CD4-positive, alpha-beta memory T cell (primary cell): ENCODE data around the gene F2R. TPM values are rescaled to one million over a fixed set of nuclear protein-coding genes. Genes with fewer than 3 reads are reported as not detected.

Experiments used
- CTCF ChIA-PET: fragments of 350-600 bp; sonication (Branson Sonifier 250); formaldehyde crosslinking; loops from one replicate; lab custom pipeline; 2021; ENCODE audit warnings: inconsistent platforms; ENCODE audit not compliant: partially characterized antibody; lab: Charles Lee
- POLR2A ChIA-PET: fragments of 350-600 bp; sonication (Branson Sonifier 250); formaldehyde crosslinking; loops from one replicate; lab custom pipeline; 2021; ENCODE audit not compliant: partially characterized antibody; lab: Charles Lee
- DNase-seq, 5 donors: peaks; one replicate each; pipeline versions ENCODE4 v3.0.0 to v3.0.0-alpha.2; 2020 to 2022; ENCODE audit warnings: mixed read lengths in 1 of 5
- H3K27ac ChIP-seq: one replicate; pipeline ENCODE4 v1.7.0; 2013; ENCODE audit warnings: low read depth, low read length
- H3K27me3 ChIP-seq: 2 replicates; pipeline ENCODE4 v1.7.0; 2013; ENCODE audit warnings: mild to moderate bottlenecking, low read length, moderate library complexity; ENCODE audit not compliant: insufficient read depth
- H3K36me3 ChIP-seq: 2 replicates; pipeline ENCODE4 v1.7.0; 2013; ENCODE audit warnings: mild to moderate bottlenecking, low read length, moderate library complexity; ENCODE audit not compliant: insufficient read depth
- H3K4me1 ChIP-seq: 2 replicates; pipeline ENCODE4 v1.7.0; 2013; ENCODE audit warnings: mild to moderate bottlenecking, low read length, moderate library complexity; ENCODE audit not compliant: insufficient read depth
- H3K4me3 ChIP-seq, 2 donors: one replicate each; pipeline ENCODE4 v1.7.0; 2013; ENCODE audit warnings: low read length in 2 of 2, mild to moderate bottlenecking in 1 of 2
- H3K9me3 ChIP-seq, 2 donors: one replicate each; pipeline ENCODE4 v1.7.0; 2013; ENCODE audit warnings: low read length in 2 of 2, control low read depth in 1 of 2; ENCODE audit not compliant: control insufficient read depth in 1 of 2
- H3K27ac Mint-ChIP-seq, 7 donors: one replicate each; pipeline ENCODE4 v1.8.0; 2020 to 2021; ENCODE audit warnings: mixed read lengths in 7 of 7, mild to moderate bottlenecking in 6 of 7, inconsistent platforms in 3 of 7, moderate library complexity in 3 of 7
- H3K27me3 Mint-ChIP-seq, 2 donors: one replicate each; pipeline ENCODE4 v1.8.0; 2020 to 2021; ENCODE audit warnings: mixed read lengths in 2 of 2
- H3K36me3 Mint-ChIP-seq, 2 donors: one replicate each; pipeline ENCODE4 v1.8.0; 2020 to 2021; ENCODE audit warnings: mixed read lengths in 2 of 2, inconsistent platforms in 1 of 2, mild to moderate bottlenecking in 1 of 2
- H3K4me1 Mint-ChIP-seq, 4 donors: one replicate each; pipeline ENCODE4 v1.8.0; 2020 to 2021; ENCODE audit warnings: mixed read lengths in 4 of 4, mild to moderate bottlenecking in 1 of 4
- H3K4me3 Mint-ChIP-seq, 8 donors: one replicate each; pipeline ENCODE4 v1.8.0; 2020 to 2021; ENCODE audit warnings: mixed read lengths in 8 of 8, mild to moderate bottlenecking in 7 of 8, moderate library complexity in 6 of 8, inconsistent platforms in 3 of 8
- H3K9me3 Mint-ChIP-seq, 8 donors: one replicate each; pipeline ENCODE4 v1.8.0; 2020 to 2021; ENCODE audit warnings: mixed read lengths in 8 of 8, mild to moderate bottlenecking in 5 of 8, inconsistent platforms in 3 of 8, moderate library complexity in 1 of 8
- intact Hi-C: fragments of 100-400 bp; cut with micrococcal nuclease; formaldehyde crosslinking; loops from one replicate; pipeline ENCODE4 v1.15.1; 2023
- polyA plus RNA-seq, 2 donors: library from polyadenylated mRNA; unstranded; fragments of 300-500 nt; fragmentation: Illumina TruSeq; gene quantifications; one replicate each; pipeline ENCODE4 v1.2.3, GENCODE V29; 2021
- total RNA-seq, 2 experiments: library from RNA; stranded (reverse); gene quantifications; one replicate each; pipeline ENCODE4 v1.2.3, GENCODE V29; 2021

F2R gene
- total and polyA plus RNA-seq, 4 experiments from 2014 or later = 6.7 to 14.6 (median 10.7) TPM

DNA sequence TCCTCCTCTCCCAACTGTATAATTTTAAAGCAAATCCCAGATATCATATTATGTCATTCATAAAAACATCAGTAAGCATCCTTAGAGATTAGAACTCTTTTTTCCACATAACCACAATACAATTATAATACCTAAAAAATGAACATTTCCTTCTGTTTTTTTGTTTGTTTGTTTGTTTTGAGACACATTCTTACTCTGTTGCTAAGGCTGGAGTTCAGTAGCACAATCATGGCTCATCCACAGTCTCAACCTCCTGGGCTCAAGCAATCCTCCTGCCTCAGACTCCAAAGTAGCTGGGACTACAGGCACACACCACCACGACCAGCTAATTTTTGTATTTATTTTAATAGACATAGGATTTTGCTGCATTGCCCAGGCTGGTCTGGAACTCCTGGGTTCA, 8.0 kb downstream of the F2R start:
- no peak overlapping the region for H3K4me3 ChIP-seq
- no peaks in the 10 kb centered on the region for H3K9me3 ChIP-seq
- peaks cover 4% of the 10 kb centered on the region for H3K4me1 ChIP-seq
- DNase-seq = no peak
- ChIA-PET CTCF (interaction anchor here (2.8 to 3.3 kb wide), 2 partner anchors 14 to 50 kb away, joined by 13 to 16 read pairs; no protein-coding TSS in a partner anchor), POLR2A (interaction anchor here (0.7 to 3.9 kb wide), 2 partner anchors 9 to 14 kb away, joined by 3 to 19 read pairs; no protein-coding TSS in a partner anchor)
- H3K27me3 Mint-ChIP-seq = no peaks in the 10 kb centered on the region
- H3K27ac ChIP-seq = no peak overlapping the region
- intact Hi-C loops = no loop called here
- no peak overlapping the region for H3K4me3 Mint-ChIP-seq
- H3K9me3 Mint-ChIP-seq = peaks cover 0 to 5% (median 0%) of the 10 kb centered on the region in 8 donors
- no peaks in the 10 kb centered on the region for H3K36me3 ChIP-seq
- H3K36me3 Mint-ChIP-seq = no peaks in the 10 kb centered on the region
- H3K27me3 ChIP-seq = no peaks in the 10 kb centered on the region
- H3K4me1 Mint-ChIP-seq = peaks cover 6 to 12% (median 6%) of the 10 kb centered on the region in 4 donors
- H3K27ac Mint-ChIP-seq = peak overlapping the region in 3 of 7 donors; percentile 1 to 59 (median 48)

GRCh38 chr5:76724871-76725270, 8.9 kb downstream of the F2R start:
- H3K4me3 ChIP-seq = no peak overlapping the region

DNA sequence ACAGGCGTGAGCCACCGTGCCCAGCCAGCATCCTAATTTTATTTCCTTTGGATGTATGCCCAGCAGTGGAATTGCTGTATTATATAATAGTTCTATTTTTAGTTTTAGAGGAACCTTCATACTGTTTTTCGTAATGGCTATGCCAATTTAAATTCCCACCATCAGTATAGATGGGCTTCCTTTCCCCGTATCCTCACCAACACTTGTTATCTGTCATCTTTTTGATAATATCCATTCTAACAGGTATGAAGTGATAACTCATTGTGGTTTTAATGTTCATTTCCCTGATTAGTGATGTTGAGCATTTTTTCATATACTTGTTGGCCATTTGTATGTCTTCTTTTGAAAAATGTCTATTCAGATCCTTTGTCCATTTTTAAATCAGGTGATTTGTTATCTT, 13.0 kb downstream of the F2R start:
- Mint-ChIP-seq H3K27me3 (no peaks in the 10 kb centered on the region), H3K36me3 (peaks cover 1 to 16% of the 10 kb centered on the region in 2 donors), H3K27ac (no peak overlapping the region), H3K4me3 (no peak overlapping the region), H3K9me3 (peaks cover 0 to 26% (median 18%) of the 10 kb centered on the region in 8 donors), H3K4me1 (peaks cover 16 to 25% (median 19%) of the 10 kb centered on the region in 4 donors)
- no peaks in the 10 kb centered on the region for H3K36me3 ChIP-seq
- no peak for DNase-seq
- ChIA-PET CTCF (no interaction called here), POLR2A (interaction anchor here (1.0 kb wide), 1 partner anchor 46 kb away, joined by 3 read pairs; no protein-coding TSS in a partner anchor)
- no peaks in the 10 kb centered on the region for H3K27me3 ChIP-seq
- peaks cover 25% of the 10 kb centered on the region for H3K4me1 ChIP-seq
- no peak overlapping the region for H3K4me3 ChIP-seq
- intact Hi-C loops = no loop called here
- no peak overlapping the region for H3K27ac ChIP-seq
- peaks cover 0 to 5% of the 10 kb centered on the region in 2 donors for H3K9me3 ChIP-seq

More at GRCh38 chr5:76724871-76725270, 8.9 kb downstream of the F2R start:
- no peak overlapping the region for H3K27ac ChIP-seq
- H3K27ac Mint-ChIP-seq = no peak overlapping the region
- H3K4me3 Mint-ChIP-seq = no peak overlapping the region
- H3K4me1 ChIP-seq = peaks cover 4% of the 10 kb centered on the region
- CTCF ChIA-PET = no interaction called here
- H3K27me3 Mint-ChIP-seq = no peaks in the 10 kb centered on the region
- H3K9me3 Mint-ChIP-seq = peaks cover 0 to 15% (median 10%) of the 10 kb centered on the region in 8 donors
- H3K36me3 ChIP-seq = no peaks in the 10 kb centered on the region
- intact Hi-C loops = no loop called here
- H3K4me1 Mint-ChIP-seq = peaks cover 6 to 12% (median 6%) of the 10 kb centered on the region in 4 donors
- H3K9me3 ChIP-seq = peaks cover 0 to 4% of the 10 kb centered on the region in 2 donors
- H3K36me3 Mint-ChIP-seq = peaks cover 0 to 9% of the 10 kb centered on the region in 2 donors
- DNase-seq = no peak
- no peaks in the 10 kb centered on the region for H3K27me3 ChIP-seq
- POLR2A ChIA-PET = no interaction called here

GRCh38 chr5:76729373-76730290, 13.7 kb downstream of the F2R start:
- Mint-ChIP-seq H3K27me3 (no peaks in the 10 kb centered on the region), H3K4me3 (no peak overlapping the region), H3K9me3 (peaks cover 0 to 26% (median 18%) of the 10 kb centered on the region in 8 donors), H3K27ac (peak overlapping the region in 2 of 7 donors; percentile 18 to 61), H3K36me3 (peaks cover 1 to 16% of the 10 kb centered on the region in 2 donors), H3K4me1 (peaks cover 14 to 24% (median 21%) of the 10 kb centered on the region in 4 donors)
- H3K27me3 ChIP-seq = no peaks in the 10 kb centered on the region
- no peak overlapping the region for H3K27ac ChIP-seq
- peaks cover 26% of the 10 kb centered on the region for H3K4me1 ChIP-seq
- no peak overlapping the region for H3K4me3 ChIP-seq
- H3K9me3 ChIP-seq = peaks cover 0 to 5% of the 10 kb centered on the region in 2 donors
- H3K36me3 ChIP-seq = no peaks in the 10 kb centered on the region
- POLR2A ChIA-PET = interaction anchor here (1.0 kb wide), 1 partner anchor 45 kb away, joined by 3 read pairs; no protein-coding TSS in a partner anchor
- intact Hi-C loops = loop anchor here (10.0 kb wide), 2 partner anchors 305 to 325 kb away; partner anchors contain the start of genes AGGF1 and IQGAP2
- DNase-seq = no peak
- CTCF ChIA-PET = no interaction called here

DNA sequence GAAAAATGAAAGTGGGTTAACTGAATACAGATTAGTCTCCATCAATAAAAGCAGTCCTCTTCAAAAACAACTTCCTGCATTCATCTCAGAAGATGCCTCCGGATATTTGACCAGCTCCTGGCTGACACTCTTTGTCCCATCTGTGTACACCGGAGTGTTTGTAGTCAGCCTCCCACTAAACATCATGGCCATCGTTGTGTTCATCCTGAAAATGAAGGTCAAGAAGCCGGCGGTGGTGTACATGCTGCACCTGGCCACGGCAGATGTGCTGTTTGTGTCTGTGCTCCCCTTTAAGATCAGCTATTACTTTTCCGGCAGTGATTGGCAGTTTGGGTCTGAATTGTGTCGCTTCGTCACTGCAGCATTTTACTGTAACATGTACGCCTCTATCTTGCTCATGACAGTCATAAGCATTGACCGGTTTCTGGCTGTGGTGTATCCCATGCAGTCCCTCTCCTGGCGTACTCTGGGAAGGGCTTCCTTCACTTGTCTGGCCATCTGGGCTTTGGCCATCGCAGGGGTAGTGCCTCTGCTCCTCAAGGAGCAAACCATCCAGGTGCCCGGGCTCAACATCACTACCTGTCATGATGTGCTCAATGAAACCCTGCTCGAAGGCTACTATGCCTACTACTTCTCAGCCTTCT, 16.6 kb downstream of the F2R start:
- H3K36me3 ChIP-seq = no peaks in the 10 kb centered on the region
- H3K27ac ChIP-seq = peak overlapping the region; percentile 65
- H3K4me1 ChIP-seq = peaks cover 42% of the 10 kb centered on the region
- ChIA-PET CTCF (interaction anchor here (0.6 to 2.4 kb wide), 4 partner anchors 10 to 91 kb away, joined by 3 to 22 read pairs (median 5); no protein-coding TSS in a partner anchor), POLR2A (interaction anchor here (1.0 to 2.2 kb wide), 12 partner anchors 8 to 329 kb away, joined by 3 to 23 read pairs (median 6); partner anchors contain the start of genes F2R and IQGAP2)
- H3K4me1 Mint-ChIP-seq = peaks cover 17 to 43% (median 29%) of the 10 kb centered on the region in 4 donors
- H3K4me3 Mint-ChIP-seq = peak overlapping the region; percentile 44 to 80 (median 78)
- peaks cover 1 to 16% of the 10 kb centered on the region in 2 donors for H3K36me3 Mint-ChIP-seq
- H3K27me3 Mint-ChIP-seq = no peaks in the 10 kb centered on the region
- H3K27ac Mint-ChIP-seq = peak overlapping the region; percentile 77 to 95 (median 90)
- peak in 3 of 5 donors; percentile 4 to 26 (median 16) for DNase-seq
- no peaks in the 10 kb centered on the region for H3K27me3 ChIP-seq
- peak overlapping the region; percentile 8 for H3K4me3 ChIP-seq
- H3K9me3 Mint-ChIP-seq = peaks cover 0 to 26% (median 18%) of the 10 kb centered on the region in 8 donors
- H3K9me3 ChIP-seq = peaks cover 0 to 5% of the 10 kb centered on the region in 2 donors
- intact Hi-C loops = loop anchor here (1.0 to 10.0 kb wide), 3 partner anchors 16 to 328 kb away; partner anchors contain the start of genes AGGF1, F2R and IQGAP2

GRCh38 chr5:76733049-76733417, 17.1 kb downstream of the F2R start:
- Histone ChIP-seq H3K4me3 (peak overlapping the region in 1 of 2 donors; percentile 8), H3K27ac (peak overlapping the region; percentile 65), H3K9me3 (peaks cover 0 to 5% of the 10 kb centered on the region in 2 donors), H3K4me1 (peaks cover 48% of the 10 kb centered on the region), H3K36me3 (no peaks in the 10 kb centered on the region), H3K27me3 (no peaks in the 10 kb centered on the region)
- intact Hi-C loops = loop anchor here (1.0 to 10.0 kb wide), 3 partner anchors 17 to 328 kb away; partner anchors contain the start of genes AGGF1, F2R and IQGAP2
- no peaks in the 10 kb centered on the region for H3K27me3 Mint-ChIP-seq
- peaks cover 0 to 26% (median 18%) of the 10 kb centered on the region in 8 donors for H3K9me3 Mint-ChIP-seq
- peak overlapping the region; percentile 77 to 95 (median 90) for H3K27ac Mint-ChIP-seq
- H3K4me1 Mint-ChIP-seq = peaks cover 18 to 48% (median 32%) of the 10 kb centered on the region in 4 donors
- H3K36me3 Mint-ChIP-seq = peaks cover 1 to 16% of the 10 kb centered on the region in 2 donors
- peak overlapping the region; percentile 44 to 80 (median 78) for H3K4me3 Mint-ChIP-seq
- peak; percentile 65 to 88 (median 70) for DNase-seq
- CTCF ChIA-PET = interaction anchor here (0.9 to 2.4 kb wide), 3 partner anchors 9 to 41 kb away, joined by 3 to 22 read pairs (median 5); no protein-coding TSS in a partner anchor
- POLR2A ChIA-PET = interaction anchor here (0.9 to 2.2 kb wide), 13 partner anchors 8 to 330 kb away, joined by 3 to 23 read pairs (median 6); partner anchors contain the start of genes AGGF1, F2R and IQGAP2
